ENCODE measurements around the gene NRCAM. TPM values are rescaled to one million over a fixed set of nuclear protein-coding genes. Genes with fewer than 3 reads are reported as not detected.

Gene NRCAM
- total and polyA plus RNA-seq, 8 donors: 10.6 to 36.7 (median 16.2) TPM

DNA sequence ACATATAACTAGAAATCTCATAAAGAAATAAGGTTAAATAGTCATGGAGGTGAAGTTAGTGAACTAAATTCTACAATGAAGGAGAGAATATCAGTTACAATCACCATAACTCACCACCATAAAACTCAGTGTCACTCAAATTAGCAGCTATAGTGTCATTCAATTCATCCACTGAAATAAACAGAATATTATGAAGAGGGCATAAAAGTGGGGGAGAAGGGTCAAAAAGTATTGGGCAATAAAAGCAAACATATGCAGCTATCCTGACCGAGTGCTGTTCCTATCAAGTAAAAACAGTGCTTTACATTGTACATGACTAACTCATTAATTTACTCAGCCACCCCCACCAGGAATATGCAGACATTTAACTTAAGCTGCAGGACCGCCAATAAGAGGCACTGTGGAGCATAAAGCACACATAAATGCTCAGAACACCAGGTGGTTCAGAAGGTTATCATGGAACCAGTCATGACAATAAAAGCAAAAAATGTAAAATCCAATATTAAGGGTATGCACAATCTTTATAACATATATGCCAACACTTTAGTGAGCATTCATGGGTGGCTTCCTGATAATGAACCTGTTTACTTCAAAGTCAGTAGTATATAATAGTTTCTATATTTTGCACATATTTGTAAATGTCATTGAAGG, 230.6 kb downstream of the NRCAM start:
- H3K4me3 ChIP-seq: no peak overlapping the region
- ATAC-seq (no peak), DNase-seq (no peak)
- no peak overlapping the region for H3K27ac ChIP-seq
- H3K27me3 ChIP-seq: no peaks in the 10 kb centered on the region
- intact Hi-C loops (cut with DNase I): no loop called here
- H3K4me1 ChIP-seq: no peaks in the 10 kb centered on the region
- no peaks in the 10 kb centered on the region for H3K36me3 ChIP-seq
- H3K9me3 ChIP-seq: no peaks in the 10 kb centered on the region
- TF ChIP-seq, protein P1, sequence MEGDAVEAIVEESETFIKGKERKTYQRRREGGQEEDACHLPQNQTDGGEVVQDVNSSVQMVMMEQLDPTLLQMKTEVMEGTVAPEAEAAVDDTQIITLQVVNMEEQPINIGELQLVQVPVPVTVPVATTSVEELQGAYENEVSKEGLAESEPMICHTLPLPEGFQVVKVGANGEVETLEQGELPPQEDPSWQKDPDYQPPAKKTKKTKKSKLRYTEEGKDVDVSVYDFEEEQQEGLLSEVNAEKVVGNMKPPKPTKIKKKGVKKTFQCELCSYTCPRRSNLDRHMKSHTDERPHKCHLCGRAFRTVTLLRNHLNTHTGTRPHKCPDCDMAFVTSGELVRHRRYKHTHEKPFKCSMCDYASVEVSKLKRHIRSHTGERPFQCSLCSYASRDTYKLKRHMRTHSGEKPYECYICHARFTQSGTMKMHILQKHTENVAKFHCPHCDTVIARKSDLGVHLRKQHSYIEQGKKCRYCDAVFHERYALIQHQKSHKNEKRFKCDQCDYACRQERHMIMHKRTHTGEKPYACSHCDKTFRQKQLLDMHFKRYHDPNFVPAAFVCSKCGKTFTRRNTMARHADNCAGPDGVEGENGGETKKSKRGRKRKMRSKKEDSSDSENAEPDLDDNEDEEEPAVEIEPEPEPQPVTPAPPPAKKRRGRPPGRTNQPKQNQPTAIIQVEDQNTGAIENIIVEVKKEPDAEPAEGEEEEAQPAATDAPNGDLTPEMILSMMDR (IDR thresholded peaks at IDR 0.05): no peak

DNA sequence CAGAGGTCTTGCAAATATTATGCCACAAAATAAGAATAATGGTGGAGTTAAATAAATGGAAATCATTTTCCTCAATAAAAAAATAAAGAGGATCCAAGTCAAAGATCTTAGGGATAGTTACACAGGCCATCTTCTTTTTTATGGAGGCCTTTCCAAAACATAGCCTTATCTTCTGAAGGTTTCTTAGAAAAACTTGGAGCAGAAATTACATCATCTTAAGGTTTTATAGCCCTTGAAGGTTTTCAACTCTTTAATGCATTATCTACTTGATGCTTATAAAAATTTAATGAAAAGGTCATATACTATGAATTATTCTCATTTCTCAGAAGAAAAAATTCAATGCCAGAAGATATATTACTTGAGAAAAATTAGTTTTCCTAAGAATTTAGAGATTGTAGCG, 231.8 kb downstream of the NRCAM start:
- intact Hi-C loops (cut with DNase I): no loop called here
- no peaks in the 10 kb centered on the region for H3K4me1 ChIP-seq
- ATAC-seq: no peak

DNA sequence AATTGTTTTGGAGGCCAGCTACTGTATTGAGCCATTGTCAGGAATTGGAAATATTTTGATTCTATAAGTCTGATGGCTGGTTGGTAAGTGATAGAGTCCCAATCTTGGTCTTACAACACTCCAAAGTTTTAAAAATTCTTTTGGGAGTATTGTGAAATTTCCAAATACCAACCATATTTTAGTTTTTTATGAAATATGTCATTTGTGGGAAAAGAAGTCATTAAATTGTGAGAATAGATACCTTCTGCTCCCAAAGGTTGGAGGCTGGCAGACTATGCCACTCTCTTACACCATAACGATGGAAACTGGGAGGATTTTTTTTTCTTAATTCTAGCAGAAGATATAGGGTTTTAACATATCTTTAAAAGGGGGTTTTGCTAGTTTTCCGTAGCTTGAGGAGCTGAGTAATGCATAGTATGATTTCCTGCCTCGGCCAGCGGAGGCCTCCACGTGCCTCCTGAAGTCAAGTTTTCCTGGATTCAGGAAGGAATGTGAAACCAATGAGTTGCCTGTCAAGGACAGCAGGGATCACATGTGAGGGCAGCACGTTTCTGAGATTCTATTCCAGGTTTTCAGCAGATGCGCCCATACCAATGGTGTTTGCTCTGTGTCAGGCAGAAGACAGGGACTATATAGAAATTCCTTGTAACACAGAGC, 233.9 kb downstream of the NRCAM start:
- Histone ChIP-seq H3K4me1 (no peaks in the 10 kb centered on the region), H3K27me3 (no peaks in the 10 kb centered on the region), H3K27ac (no peak overlapping the region), H3K4me3 (no peak overlapping the region), H3K9me3 (no peaks in the 10 kb centered on the region), H3K36me3 (no peaks in the 10 kb centered on the region)
- DNase-seq (no peak), ATAC-seq (no peak)
- TF ChIP-seq, protein P1 (IDR thresholded peaks at IDR 0.05): no peak
- intact Hi-C loops (cut with DNase I): no loop called here

More for the DNA sequence above, 231.8 kb downstream of the NRCAM start:
- Histone ChIP-seq H3K9me3 (no peaks in the 10 kb centered on the region), H3K4me3 (no peak overlapping the region), H3K36me3 (no peaks in the 10 kb centered on the region), H3K27ac (no peak overlapping the region), H3K27me3 (no peaks in the 10 kb centered on the region)
- TF ChIP-seq, protein P1 (IDR thresholded peaks at IDR 0.05): no peak
- DNase-seq: no peak

DNA sequence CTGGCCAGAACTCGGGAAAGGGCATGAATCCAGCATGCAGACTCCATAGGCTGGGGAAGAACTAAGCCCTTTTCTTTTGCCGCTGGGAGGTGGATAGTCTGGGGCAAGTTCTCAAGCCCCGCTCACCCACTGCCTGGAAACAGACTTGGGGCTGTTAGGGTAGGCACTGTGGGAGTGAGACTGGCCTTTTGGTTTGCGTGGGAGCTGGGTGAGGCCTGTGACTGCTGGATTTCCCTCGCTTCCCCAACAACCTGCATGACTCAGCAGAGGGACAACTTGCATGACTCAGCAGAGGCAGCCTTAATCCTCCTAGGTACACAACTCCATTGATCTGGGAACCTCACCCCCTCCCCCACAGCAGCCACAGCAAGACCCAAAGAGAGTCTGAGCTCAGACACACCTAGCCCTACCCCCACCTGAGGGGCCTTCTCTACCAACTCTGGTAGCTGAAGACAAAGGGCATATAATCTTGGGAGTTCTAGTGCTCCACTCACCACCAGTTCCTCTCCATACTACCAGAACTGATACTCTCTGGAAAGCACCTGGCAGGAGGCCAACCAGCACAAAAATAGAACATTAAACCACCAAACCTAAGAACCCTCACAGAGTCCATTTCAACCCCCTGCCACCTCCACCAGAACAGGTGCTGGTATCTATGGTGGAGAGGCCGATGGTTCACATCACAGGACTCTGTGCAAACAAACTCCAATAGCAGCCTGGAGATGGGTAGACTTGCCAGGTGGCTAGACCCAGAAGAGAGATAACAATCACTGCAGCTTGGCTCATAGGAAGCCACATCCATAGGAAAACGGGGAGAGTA, 244.6 kb downstream of the NRCAM start:
- intact Hi-C loops (cut with DNase I): no loop called here
- TF ChIP-seq, protein P1 (IDR thresholded peaks at IDR 0.05): no peak
- DNase-seq: no peak
- Histone ChIP-seq H3K36me3 (no peaks in the 10 kb centered on the region), H3K9me3 (peaks cover 0 to 10% of the 10 kb centered on the region in 2 donors), H3K27me3 (no peaks in the 10 kb centered on the region), H3K4me1 (no peaks in the 10 kb centered on the region), H3K4me3 (no peak overlapping the region), H3K27ac (no peak overlapping the region)
- no peak for ATAC-seq

DNA sequence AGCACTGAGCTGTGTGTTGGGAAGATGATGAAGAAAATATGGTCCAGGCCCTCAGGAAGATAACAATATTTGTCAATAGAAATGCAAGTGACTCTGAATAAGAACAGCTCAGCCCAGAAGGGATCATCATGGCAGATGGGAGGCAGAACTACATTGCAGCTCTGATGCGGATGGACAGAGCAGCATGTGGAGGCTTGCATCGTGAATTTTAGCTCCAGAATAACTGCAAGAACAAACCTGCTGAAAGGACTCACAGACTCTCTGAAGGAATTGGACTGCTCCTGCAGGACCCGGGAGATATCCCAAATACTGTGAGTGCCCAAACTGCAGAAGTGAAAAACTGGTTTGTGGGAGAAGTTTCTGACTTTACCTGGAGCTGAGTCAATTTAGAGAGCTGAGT, 245.4 kb downstream of the NRCAM start:
- DNase-seq (no peak), ATAC-seq (no peak)
- no peak overlapping the region for H3K4me3 ChIP-seq
- peaks cover 0 to 10% of the 10 kb centered on the region in 2 donors for H3K9me3 ChIP-seq
- H3K27me3 ChIP-seq: no peaks in the 10 kb centered on the region
- TF ChIP-seq, protein P1 (IDR thresholded peaks at IDR 0.05): no peak
- no peak overlapping the region for H3K27ac ChIP-seq
- no peaks in the 10 kb centered on the region for H3K4me1 ChIP-seq
- H3K36me3 ChIP-seq: no peaks in the 10 kb centered on the region
- intact Hi-C loops (cut with DNase I): no loop called here
